Kidney (tissue), 14 donors: ENCODE results near the gene TP63. TPM values are rescaled to one million over a fixed set of nuclear protein-coding genes. Genes with fewer than 3 reads are reported as not detected.

Experiments
- DNase-seq, 5 donors: peaks; one replicate each; pipeline ENCODE4 v3.0.0-alpha.2; 2013 to 2020
- FAIRE-seq: peaks from 2 replicates; lab custom pipeline; 2012; peaks lifted over from hg19 to GRCh38; lab: Jason Lieb, UNC
- H3K27ac ChIP-seq, 2 donors: one replicate each; pipeline ENCODE4 v1.7.0; 2013; ENCODE audit warnings: low read depth in 2 of 2, low read length in 2 of 2, inconsistent platforms in 1 of 2
- H3K27me3 ChIP-seq: one replicate; pipeline ENCODE4 v1.7.1; 2013; ENCODE audit warnings: low read length, inconsistent platforms; ENCODE audit not compliant: control insufficient read depth, insufficient read depth
- H3K36me3 ChIP-seq, 3 donors: one replicate each; pipeline versions ENCODE4 v1.7.0 to v1.7.1; 2013; ENCODE audit warnings: low read length in 3 of 3, control low read depth in 1 of 3, inconsistent platforms in 1 of 3; ENCODE audit not compliant: insufficient read depth in 3 of 3, control insufficient read depth in 2 of 3
- H3K4me1 ChIP-seq, 3 donors: one replicate each; pipeline versions ENCODE4 v1.7.0 to v1.7.1; 2013; ENCODE audit warnings: low read length in 3 of 3, inconsistent platforms in 1 of 3, low read depth in 1 of 3; ENCODE audit not compliant: control insufficient read depth in 2 of 3, insufficient read depth in 2 of 3
- H3K4me3 ChIP-seq, 3 donors: one replicate each; pipeline versions ENCODE4 v1.7.0 to v1.8.1; 2013; ENCODE audit warnings: low read length in 3 of 3, control low read depth in 1 of 3, inconsistent platforms in 1 of 3
- H3K9ac ChIP-seq, 3 donors: one replicate each; pipeline versions ENCODE4 v1.7.0 to v1.7.1; 2013; ENCODE audit warnings: low read length in 3 of 3, control low read depth in 1 of 3, inconsistent platforms in 1 of 3
- H3K9me3 ChIP-seq, 3 donors: one replicate each; pipeline versions ENCODE4 v1.7.0 to v1.7.1; 2013; ENCODE audit warnings: low read length in 3 of 3, control low read depth in 1 of 3, inconsistent platforms in 1 of 3; ENCODE audit not compliant: control insufficient read depth in 2 of 3, insufficient read depth in 1 of 3
- intact Hi-C: fragments of 100-400 bp; cut with DNase I; formaldehyde crosslinking; loops from one replicate; pipeline ENCODE4 v1.11.1; 2022
- polyA plus RNA-seq: library from polyadenylated mRNA; stranded (reverse); fragments of 350-450 nt; fragmentation: Illumina TruSeq; extraction: RNeasy Lipid Tissue Mini Kit (QIAGEN cat#74804); gene quantifications from one replicate; pipeline ENCODE4 v1.2.3, GENCODE V29; 2014; ENCODE audit warnings: low read depth, low replicate concordance; ENCODE audit not compliant: insufficient read depth
- total RNA-seq: library from RNA; stranded (reverse); fragmentation: NEBNext Ultra II Directional; extraction: Animal tissue kit (Norgen Biotek cat#: 25700); gene quantifications from one replicate; pipeline ENCODE4 v1.2.1, GENCODE V29; 2021
- TF ChIP-seq, protein P1 (sequence below): IDR thresholded peaks from 3 replicates; pipeline ENCODE4 v1.5.1; 2012; ENCODE audit warnings: mild to moderate bottlenecking, moderate library complexity, borderline replicate concordance; ENCODE audit not compliant: insufficient read depth; ENCODE audit errors: extremely low read depth
- donor health status: control.
- donor health status: control.
- donor health status: control.
- donor health status: control.
- donor health status: control.
- donor health status: DM: yes; HTN: yes; CAD: no.
- donor health status: Normal renal cell carcinoma (clear cell type).

TP63 gene
- total and polyA plus RNA-seq, 2 donors from 2014 or later: 0.13 to 1.1 TPM

- no peak overlapping the region for H3K4me3 ChIP-seq
- DNase-seq: no peak
- H3K9me3 ChIP-seq: no peaks in the 10 kb centered on the region
- H3K36me3 ChIP-seq: no peaks in the 10 kb centered on the region
- no peak for FAIRE-seq
- intact Hi-C loops: no loop called here
- no peaks in the 10 kb centered on the region for H3K4me1 ChIP-seq
- TF ChIP-seq, protein P1, sequence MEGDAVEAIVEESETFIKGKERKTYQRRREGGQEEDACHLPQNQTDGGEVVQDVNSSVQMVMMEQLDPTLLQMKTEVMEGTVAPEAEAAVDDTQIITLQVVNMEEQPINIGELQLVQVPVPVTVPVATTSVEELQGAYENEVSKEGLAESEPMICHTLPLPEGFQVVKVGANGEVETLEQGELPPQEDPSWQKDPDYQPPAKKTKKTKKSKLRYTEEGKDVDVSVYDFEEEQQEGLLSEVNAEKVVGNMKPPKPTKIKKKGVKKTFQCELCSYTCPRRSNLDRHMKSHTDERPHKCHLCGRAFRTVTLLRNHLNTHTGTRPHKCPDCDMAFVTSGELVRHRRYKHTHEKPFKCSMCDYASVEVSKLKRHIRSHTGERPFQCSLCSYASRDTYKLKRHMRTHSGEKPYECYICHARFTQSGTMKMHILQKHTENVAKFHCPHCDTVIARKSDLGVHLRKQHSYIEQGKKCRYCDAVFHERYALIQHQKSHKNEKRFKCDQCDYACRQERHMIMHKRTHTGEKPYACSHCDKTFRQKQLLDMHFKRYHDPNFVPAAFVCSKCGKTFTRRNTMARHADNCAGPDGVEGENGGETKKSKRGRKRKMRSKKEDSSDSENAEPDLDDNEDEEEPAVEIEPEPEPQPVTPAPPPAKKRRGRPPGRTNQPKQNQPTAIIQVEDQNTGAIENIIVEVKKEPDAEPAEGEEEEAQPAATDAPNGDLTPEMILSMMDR: no peak
- H3K27ac ChIP-seq: no peak overlapping the region
- H3K27me3 ChIP-seq: no peaks in the 10 kb centered on the region
- H3K9ac ChIP-seq: no peak overlapping the region
Measured at GRCh38 chr3:189792046-189792929, 161.1 kb downstream of the TP63 start.

DNA sequence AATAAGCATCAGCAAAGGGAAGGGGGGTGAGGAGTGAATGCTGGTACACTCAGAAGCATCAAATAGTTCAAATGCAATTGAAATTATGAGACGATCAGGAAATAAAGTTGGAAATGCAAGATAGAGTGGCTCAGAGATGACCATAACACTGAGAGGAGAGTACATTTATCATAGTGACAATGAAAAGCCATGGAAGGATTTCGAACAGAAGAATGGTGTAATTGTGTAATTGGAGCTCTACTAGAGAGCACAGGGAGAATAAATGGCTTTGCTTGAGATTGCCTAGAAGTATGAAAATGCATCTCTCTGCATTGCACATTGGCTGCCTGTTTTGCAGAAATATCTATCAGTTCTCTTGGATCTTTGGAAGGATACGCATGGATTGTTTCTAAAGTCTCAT lies 163.3 kb downstream of the TP63 start:
- H3K4me3 ChIP-seq: no peak overlapping the region
- intact Hi-C loops: no loop called here
- no peaks in the 10 kb centered on the region for H3K9me3 ChIP-seq
- no peaks in the 10 kb centered on the region for H3K27me3 ChIP-seq
- H3K27ac ChIP-seq: no peak overlapping the region
- FAIRE-seq (no peak), DNase-seq (no peak)
- TF ChIP-seq, protein P1: no peak
- H3K4me1 ChIP-seq: no peaks in the 10 kb centered on the region
- H3K36me3 ChIP-seq: no peaks in the 10 kb centered on the region
- no peak overlapping the region for H3K9ac ChIP-seq

DNA sequence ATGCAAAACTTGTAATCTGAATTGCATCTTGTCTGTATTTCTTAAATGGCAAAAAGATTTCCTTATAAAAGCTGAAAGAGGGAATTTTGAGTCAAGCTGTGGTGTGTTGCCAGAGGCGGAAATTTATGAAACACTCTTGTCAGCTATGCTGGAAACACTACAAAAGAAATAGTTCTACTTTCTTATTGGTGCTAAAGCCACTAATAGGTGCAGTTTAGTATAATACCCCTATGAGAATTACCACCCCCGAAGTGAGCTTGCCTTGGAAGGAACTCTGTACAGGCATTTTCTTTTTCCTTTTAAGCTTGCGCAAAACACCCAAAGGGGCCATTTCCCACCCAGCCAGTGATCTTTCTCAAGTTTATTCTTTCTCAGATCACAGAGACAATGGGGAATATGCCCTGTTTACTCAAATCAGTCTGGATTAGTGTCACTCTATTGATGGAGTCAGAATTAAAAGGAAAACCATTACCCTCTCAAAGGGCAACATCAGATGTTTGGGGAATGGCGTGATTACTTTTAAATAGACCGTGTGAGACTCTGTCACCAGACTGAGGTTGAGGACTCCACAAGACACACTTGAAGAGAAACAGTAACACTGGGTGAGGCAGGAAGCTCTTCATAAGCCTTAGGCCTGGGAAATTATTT lies 166.0 kb downstream of the TP63 start:
- no peaks in the 10 kb centered on the region for H3K9me3 ChIP-seq
- H3K27me3 ChIP-seq: no peaks in the 10 kb centered on the region
- no peaks in the 10 kb centered on the region for H3K4me1 ChIP-seq
- intact Hi-C loops: no loop called here
- DNase-seq (no peak), FAIRE-seq (no peak)
- TF ChIP-seq, protein P1: no peak
- no peak overlapping the region for H3K4me3 ChIP-seq
- no peaks in the 10 kb centered on the region for H3K36me3 ChIP-seq
- H3K27ac ChIP-seq: no peak overlapping the region
- H3K9ac ChIP-seq: no peak overlapping the region
